HCT116 (cell line): ENCODE results near the gene PLEKHN1.

ENCODE experiments used
- CEBPB ChIP-seq: IDR thresholded peaks from 2 replicates; pipeline ENCODE4 v1.6.1; 2012; ENCODE audit warnings: low read depth
- EGR1 ChIP-seq: IDR thresholded peaks from 2 replicates; pipeline ENCODE4 v1.6.1; 2012; ENCODE audit warnings: low read depth
- JUND ChIP-seq: IDR thresholded peaks from 2 replicates; pipeline ENCODE4 v1.6.1; 2012
- MAX ChIP-seq: IDR thresholded peaks from 2 replicates; pipeline ENCODE4 v1.6.1; 2012
- RAD21 ChIP-seq: IDR thresholded peaks from 2 replicates; pipeline ENCODE4 v1.6.1; 2012; ENCODE audit warnings: low read depth, mild to moderate bottlenecking
- ZFX ChIP-seq: fragments of 450-650 bp; IDR thresholded peaks from 2 replicates; pipeline ENCODE4 v1.6.1; 2017

GRCh38 chr1:939511-940106, 26.7 kb upstream of the PLEKHN1 start:
- TF ChIP-seq ZFX (no peak), RAD21 (no peak), EGR1 (no peak), JUND (no peak), MAX (no peak), CEBPB (no peak)
